ENCODE results near the gene ABR.

- TF ChIP-seq CTCF (conservative IDR thresholded peaks at IDR 0.05; ENCODE audit: low read depth, low read length): no peak
- TF ChIP-seq EZH2 (IDR thresholded peaks at IDR 0.05; ENCODE audit: low read length, unreplicated experiment): no peak
Observed at GRCh38 chr17:1196946-1197345, 17.2 kb upstream of the ABR start.
